GM10248 (cell line): ENCODE data around the gene RRM2.
A peak's percentile ranks its signal among the peaks of the same experiment; 100 is the strongest.

Experiments used
- CTCF ChIA-PET: fragments of 300-600 bp; sonication (Branson Sonifier 250); formaldehyde crosslinking; extraction: SDS; loops from one replicate; lab custom pipeline; 2021; ENCODE audit warnings: antibody characterized with exemption; lab: Yijun Ruan, JAX
- POLR2A ChIA-PET: fragments of 350-650 bp; sonication (Branson Sonifier 250); formaldehyde crosslinking; extraction: SDS; loops from one replicate; lab custom pipeline; 2020; ENCODE audit warnings: antibody characterized with exemption; lab: Yijun Ruan, JAX
- DNase-seq: peaks from one replicate; pipeline ENCODE4 v3.0.0; 2012; ENCODE audit errors: extremely low spot score
- CTCF ChIP-seq: IDR thresholded peaks from 2 replicates; pipeline ENCODE4 v1.5.1; 2012; ENCODE audit warnings: mild to moderate bottlenecking, low read depth; ENCODE audit errors: extremely low read depth, missing control alignments, control extremely low read depth

The RRM2 gene

DNA sequence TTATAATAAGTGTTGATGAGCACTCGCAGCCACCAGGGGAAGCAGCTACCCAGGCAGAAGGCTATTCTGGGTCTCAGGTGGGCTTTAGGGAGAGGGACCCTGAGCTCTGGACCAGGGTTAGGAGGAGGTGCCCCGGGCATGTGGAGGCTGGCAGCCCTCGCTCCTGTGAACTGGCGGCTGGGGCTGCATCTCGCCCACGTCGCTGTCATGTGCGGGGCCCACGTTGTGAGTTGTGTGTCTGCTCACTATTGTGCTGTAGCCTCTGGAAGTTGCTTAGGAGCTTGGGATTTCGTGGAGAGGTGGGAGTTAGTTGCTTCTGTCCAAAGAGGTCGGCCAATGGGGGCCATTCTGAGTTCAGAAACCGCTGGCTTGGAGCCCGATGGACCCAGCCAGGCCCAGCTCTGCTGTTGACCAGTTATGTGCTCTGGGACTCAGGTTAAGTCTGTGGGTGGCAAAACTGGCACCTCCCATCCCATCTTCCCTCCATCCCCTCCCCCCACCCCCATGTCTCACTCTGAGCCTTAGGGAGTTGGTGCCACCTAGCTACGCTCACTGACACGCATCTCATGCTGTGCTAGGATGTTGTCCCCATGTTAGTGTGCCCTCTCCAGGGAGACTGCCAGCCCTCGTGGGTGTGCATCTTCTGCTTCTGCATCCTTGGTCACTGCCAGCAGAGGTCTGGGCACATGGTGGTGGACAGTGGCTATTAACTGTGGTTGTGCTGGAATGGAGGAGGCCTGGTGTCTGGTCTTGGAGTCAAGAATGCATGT is 18.5 kb downstream of the RRM2 start:
- TF ChIP-seq CTCF, result no peak
- CTCF ChIA-PET, result interaction anchor here (0.7 to 6.5 kb wide), 11 partner anchors 9 to 294 kb away, joined by 3 to 36 read pairs (median 6); no protein-coding TSS in a partner anchor
- no peak for DNase-seq
- POLR2A ChIA-PET, result no interaction called here

DNA sequence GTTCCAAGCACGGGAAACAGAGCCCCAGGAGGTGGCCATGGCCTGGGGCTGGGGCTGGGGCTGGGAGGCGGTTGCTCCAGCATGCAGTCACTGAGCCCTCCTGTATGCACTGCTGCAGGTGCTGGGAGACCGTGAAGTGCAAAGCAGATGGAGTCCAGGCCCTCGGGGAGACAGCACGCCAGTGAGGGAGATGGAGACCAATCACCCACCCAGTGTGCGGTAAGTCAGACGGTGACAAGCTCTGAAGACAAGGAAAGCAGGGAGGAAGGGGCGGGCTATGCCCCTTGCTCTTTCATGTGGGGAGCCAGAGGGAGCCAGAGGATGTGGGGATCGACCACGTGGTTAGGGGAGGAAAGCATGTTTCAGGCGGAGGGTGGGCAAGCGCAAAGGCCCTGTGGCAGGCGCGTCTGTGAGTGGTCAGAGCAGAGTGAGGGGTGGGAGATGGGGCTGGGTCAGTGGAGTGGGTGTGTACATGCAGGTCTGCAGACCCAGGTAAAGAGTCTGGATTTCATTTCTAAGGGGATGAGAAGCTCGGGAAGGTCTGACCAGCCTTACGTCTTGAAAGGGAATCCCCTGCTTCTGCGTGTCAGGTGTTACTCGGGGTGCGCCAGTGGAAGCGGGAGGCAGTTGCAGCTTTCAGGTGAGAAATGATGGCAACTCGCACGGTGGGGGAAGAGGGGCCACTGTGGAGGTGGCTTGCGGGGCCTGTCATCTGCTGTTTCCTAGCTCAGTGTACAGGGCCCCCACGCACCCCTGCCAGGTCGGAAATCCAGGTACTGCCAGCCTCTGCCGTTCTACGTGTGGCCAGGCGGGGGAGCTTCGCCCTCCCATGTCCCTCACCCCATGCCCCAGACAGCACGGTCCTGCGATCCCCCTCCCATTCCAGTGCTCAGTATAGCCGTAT is 19.4 kb downstream of the RRM2 start:
- ChIA-PET POLR2A (no interaction called here), CTCF (interaction anchor here (0.7 to 6.5 kb wide), 12 partner anchors 10 to 298 kb away, joined by 3 to 36 read pairs (median 6); no protein-coding TSS in a partner anchor)
- peak; percentile 67 for TF ChIP-seq CTCF
- no peak for DNase-seq

DNA sequence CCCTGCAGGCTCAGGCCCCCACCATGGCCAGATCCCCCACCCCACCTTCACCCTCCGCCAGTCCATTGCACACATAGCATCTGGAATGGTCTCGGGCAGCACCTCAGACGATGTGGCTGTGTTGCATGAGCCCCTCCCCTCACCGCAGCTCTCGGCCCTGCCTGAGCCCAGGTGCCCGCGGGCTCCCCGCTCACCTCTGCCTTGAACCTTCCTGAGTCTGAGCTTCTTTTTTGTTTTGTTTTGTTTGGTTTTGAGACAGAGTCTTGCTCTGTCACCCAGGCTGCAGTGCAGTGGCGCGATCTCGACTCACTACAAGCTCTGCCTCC is 20.1 kb downstream of the RRM2 start:
- CTCF ChIA-PET, result interaction anchor here (0.7 to 6.5 kb wide), 10 partner anchors 10 to 297 kb away, joined by 3 to 36 read pairs (median 6); no protein-coding TSS in a partner anchor
- no peak for DNase-seq
- no peak for TF ChIP-seq CTCF
- POLR2A ChIA-PET, result no interaction called here

DNA sequence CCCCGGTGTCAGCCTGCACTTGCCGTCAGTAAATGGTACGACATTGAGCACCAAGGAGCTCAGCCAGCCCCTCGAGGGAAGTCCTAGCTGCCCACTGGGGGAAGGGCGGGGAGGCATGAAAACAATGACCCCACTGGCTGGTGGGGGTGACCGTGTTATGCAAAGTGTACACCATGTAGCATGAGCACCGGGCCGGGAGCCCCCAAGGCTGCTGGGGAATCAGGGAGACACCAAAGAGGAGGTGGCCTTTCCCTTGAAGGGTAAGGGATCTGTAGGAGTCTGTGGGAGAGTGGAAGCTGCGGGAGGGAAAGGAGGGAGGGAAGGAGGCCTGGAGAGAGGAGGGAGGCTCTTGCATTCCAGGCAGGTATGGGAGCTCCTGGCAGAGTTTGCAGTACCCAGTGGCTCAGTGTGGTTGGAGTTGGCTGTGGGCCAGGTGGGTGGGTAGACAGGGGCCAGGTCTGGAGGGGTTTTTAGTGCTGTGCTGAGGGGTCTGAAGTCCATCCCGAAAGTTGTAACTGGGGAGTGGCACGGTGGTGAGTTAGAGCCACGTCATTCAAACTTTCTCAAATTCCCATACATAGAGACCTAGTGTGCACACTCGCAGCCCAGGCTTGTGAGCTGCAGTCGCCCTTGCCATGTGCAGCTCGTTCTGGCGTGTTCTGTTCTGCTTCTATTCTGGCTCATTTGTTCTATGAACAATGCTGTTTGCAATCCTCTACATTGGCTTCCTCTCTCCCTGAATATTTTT is 22.4 kb downstream of the RRM2 start:
- POLR2A ChIA-PET, result no interaction called here

GRCh38 chr2:10145519-10146357 is 23.2 kb downstream of the RRM2 start:
- ChIA-PET POLR2A (no interaction called here), CTCF (interaction anchor here (0.7 to 6.5 kb wide), 5 partner anchors 14 to 290 kb away, joined by 3 to 36 read pairs (median 12); no protein-coding TSS in a partner anchor)
- DNase-seq, result no peak
- TF ChIP-seq CTCF, result no peak

More for the DNA sequence above, 22.4 kb downstream of the RRM2 start:
- no peak for TF ChIP-seq CTCF
- CTCF ChIA-PET, result interaction anchor here (1.5 to 6.5 kb wide), 4 partner anchors 15 to 290 kb away, joined by 4 to 36 read pairs (median 18); no protein-coding TSS in a partner anchor
- no peak for DNase-seq
